ENCODE data around the gene DNAH10.
"Not testable (repeated sequence)": the region's sequence is repeated elsewhere in the genome, so short reads cannot be mapped to it uniquely, and the experiment has no call there.

The DNAH10 gene

DNA sequence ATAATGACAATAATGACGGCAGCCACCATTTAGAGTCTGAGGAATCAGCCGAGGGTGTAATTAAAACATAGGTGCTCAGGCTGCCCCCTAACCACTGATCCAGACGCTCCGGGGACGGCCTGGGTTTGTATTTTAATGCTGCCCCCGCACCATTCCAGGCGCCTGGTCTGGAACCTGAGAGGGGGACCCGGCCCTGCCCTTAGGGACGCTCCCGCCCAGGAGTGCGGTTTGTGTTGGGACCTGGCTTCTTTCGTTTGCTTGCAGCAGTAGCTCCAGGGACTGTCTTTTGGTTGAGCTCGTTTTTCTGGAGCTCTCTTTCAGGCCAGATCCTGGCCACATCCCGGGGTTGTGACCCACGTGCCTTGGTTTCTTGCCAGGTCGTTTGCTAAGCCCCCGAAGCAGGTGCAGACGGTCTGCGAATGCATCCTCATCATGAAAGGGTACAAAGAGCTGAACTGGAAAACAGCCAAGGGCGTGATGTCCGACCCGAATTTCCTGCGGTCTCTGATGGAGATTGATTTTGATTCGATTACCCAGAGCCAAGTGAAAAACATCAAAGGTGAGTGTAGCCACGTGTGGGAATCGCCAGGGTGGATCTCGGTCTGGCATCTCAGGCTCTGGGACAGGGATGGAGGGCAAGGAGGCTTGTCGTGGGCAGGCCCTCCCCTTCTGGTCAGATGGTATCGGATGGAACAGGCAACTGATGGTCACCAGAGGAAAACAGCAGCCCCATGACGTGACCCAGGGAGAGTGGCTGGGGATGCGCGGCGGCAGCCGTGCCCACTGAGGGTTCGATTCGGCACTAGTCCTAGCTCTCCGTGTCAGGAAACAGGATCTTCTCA lies 147.0 kb downstream of the DNAH10 start:
- no peak for DNase-seq (ENCODE audit: low read depth)

DNA sequence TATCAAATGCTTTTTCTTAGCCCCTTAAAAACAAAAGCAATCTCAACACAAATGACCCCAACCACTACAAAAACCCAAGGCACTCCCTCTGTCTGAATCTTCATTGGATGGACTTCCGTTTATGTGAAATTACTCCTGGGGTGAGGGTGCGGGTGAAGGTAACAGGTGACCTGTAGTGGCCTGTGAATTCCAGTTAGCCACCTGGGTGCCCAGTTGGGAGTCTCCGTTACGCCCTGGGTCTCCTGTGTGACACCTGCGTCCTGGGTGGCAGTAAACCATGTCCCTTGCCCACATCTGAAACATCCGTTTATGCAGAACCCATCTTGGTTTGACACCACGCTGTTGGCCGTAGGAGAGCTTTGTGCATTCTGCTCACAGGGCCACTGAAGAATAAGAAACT lies 148.0 kb downstream of the DNAH10 start:
- DNase-seq (ENCODE audit: low read depth): no peak

DNA sequence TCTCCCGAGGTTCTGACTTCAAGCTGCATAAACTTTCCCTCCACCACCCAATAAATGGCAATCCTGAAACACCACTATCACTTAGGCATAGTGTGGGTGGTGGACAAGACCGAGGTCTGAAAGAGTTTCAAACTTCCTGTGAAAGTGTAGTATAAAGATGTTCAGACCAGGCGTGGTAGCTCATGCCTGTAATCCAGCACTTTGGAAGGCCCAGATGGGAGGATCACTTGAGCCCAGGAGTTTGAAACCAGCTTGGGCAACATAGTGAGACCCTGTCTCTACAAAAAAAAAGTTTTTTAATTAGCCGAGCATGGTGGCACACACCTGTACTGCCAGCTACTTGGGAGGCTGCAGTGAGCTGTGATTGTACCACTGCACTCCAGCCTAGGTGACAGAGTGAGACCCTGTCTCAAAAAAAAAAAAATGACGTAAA lies 148.7 kb downstream of the DNAH10 start:
- DNase-seq (ENCODE audit: low read depth): peak; percentile 20

DNA sequence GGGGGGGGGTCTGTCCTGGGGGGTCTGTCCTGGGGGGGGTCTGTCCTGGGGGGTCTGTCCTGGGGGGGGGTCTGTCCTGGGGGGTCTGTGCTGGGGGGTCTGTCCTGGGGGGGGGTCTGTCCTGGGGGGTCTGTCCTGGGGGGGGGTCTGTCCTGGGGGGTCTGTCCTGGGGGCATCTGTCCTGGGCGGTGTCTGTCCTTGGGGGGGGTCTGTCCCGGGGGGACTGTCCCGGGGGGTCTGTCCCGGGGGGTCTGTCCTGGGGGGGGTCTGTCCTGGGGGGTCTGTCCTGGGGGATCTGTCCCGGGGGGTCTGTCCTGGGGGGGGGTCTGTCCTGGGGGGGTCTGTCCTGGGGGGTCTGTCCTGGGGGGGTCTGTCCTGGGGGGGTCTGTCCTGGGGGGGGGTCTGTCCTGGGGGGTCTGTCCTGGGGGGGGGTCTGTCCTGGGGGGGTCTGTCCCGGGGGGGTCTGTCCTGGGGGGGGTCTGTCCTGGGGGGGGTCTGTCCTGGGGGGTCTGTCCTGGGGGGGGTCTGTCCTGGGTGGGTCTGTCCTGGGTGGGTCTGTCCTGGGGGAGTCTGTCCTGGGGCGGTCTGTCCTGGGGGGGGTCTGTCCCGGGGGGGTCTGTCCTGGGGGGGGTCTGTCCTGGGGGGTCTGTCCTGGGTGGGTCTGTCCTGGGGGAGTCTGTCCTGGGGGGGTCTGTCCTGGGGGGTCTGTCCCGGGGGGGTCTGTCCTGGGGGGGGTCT lies 149.7 kb downstream of the DNAH10 start:
- DNase-seq (ENCODE audit: low read depth): not testable (repeated sequence)

DNA sequence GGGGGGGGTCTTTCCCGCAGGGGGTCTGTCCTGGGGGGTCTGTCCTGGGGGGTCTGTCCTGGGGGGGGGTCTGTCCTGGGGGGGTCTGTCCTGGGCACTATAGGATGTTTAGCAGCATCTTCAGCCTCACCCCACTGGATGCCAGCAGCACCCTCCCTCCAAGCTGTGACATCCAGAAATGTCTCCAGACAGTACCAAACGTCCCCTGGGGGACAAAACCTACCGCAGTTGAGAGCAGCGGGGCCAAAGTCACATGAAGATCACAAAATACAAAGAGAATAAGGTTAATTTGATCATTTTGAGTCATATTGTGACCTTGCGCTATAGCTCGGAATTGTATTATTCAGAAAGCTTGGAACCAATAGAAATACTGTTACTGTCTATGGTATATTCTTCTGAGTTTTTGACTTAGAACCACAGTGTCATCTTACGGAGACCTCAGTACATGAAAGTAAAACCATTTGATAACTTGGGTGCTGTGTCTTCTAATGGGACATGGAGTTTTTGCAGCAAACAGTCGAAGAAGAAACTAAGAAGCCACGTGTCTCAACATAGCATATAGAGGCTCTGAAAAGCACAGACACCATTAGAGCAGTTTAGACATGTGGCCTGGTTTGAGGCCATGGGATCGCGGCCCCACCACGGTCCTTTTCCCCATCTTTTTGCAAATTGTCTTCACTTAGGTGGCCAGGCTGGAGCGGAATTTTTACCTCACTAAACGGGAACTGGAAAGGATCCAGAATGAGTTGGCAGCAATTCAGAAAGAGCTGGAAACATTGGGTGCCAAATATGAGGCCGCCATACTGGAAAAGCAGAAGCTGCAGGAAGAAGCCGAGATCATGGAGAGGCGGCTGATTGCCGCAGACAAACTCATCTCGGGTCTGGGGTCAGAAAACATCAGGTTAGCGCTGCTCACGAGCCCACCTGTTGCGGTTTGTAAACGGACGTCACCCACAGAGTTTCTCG lies 150.6 kb downstream of the DNAH10 start:
- peak; percentile 15 for DNase-seq (ENCODE audit: low read depth)

DNA sequence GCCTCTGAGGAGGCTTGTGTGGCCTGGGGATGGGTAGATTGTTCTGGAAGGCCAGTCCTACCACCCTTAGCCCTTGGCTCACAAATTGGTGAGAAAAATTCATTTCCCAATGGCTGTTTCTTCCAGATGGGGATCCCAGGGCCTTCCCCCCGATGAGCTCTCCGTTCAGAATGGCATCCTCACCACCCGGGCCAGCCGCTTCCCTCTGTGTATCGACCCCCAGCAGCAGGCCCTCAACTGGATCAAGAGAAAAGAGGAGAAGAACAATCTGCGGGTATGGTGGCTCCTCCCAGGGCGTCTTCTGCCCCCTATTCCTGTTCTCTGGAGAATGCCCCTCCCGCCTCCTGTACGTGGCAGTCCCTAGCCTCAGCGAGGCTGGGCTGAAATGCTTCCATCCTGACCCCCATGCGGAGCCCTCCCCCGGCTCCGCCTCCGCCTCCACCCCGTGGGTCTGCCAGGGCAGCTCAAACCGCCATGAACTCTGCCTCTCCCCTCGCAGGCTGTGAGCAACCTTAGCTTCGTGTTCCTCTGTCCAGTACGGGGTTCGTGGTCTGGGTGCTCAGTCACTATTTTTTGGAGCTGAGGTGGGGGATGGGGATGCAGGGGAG lies 152.7 kb downstream of the DNAH10 start:
- no peak for DNase-seq (ENCODE audit: low read depth)

DNA sequence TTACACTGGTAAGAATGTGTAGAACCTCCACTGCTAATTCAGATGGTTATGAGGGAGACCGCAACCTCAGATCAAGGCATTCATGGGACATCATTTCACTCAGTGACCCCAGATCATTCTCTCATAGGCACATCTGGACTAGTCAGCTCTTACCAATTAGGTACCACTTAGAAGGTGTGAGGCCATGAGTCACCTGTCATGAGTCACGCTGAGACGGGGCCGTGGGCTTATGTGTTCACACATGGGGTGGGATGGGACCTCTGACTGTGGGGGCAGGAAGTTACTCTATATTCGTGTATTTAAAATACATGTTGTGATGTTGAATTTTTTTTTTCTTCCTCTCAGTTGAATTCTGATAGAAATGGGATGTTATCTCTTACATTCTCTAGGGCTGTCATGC lies 154.6 kb downstream of the DNAH10 start:
- DNase-seq (ENCODE audit: low read depth): peak; percentile 31

DNA sequence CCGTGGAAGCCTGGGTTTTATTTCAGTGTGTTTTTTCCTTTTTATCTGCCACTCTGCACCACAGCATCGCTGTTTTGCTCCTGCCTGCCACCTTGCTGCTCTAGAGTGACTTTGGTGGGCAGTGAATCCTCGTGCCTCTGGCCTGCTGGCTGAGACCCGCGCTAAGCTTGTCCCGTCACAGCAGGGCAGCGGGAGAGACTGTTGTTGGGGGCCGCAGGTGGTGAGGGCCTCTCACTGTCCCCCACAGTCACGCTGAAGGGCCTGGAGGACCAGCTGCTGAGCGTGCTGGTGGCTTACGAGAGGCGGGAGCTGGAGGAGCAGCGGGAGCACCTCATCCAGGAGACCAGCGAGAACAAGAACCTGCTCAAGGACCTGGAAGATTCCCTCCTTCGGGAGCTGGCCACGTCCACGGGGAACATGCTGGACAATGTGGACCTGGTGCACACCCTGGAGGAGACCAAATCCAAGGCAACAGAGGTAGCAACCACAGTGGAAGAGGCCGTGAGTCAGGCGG lies 155.3 kb downstream of the DNAH10 start:
- DNase-seq (ENCODE audit: low read depth): no peak

DNA sequence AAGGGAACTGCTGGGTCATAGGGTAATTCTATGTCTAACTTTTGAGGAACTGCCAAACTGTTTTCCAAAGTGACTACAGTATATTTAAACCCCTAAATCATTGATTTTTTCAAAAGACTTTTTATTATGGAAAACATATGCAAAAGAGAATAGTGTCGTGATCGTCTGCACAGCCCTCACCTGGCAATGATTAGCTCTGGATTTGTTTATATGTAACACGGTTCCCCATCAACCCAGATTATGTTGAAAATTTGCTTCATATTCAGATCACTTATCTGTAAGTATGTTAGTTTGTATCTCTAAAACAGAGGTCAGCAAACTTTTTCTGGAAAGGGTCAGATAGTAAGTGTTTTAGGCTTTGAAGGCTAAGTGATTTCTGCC lies 157.9 kb downstream of the DNAH10 start:
- no peak for DNase-seq (ENCODE audit: low read depth)

DNA sequence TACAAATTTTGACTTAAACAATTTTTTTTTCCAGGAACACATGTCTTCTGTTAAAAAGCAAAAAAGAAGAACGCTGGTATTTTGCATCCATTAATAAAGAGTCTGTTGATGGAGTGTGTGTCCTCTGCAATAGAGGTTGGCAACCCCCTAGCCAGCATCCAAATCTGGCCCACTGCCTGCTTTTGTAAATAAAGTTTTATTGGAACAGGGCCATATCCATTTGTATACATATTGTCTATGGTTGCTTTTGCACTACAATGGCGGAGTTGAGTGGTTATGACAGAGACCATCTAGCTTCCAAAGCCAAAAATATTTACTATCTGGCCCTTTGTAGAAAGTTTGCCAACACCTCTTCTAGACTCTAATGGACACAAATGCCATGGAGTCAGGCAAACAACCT lies 160.9 kb downstream of the DNAH10 start:
- no peak for DNase-seq (ENCODE audit: low read depth)

DNA sequence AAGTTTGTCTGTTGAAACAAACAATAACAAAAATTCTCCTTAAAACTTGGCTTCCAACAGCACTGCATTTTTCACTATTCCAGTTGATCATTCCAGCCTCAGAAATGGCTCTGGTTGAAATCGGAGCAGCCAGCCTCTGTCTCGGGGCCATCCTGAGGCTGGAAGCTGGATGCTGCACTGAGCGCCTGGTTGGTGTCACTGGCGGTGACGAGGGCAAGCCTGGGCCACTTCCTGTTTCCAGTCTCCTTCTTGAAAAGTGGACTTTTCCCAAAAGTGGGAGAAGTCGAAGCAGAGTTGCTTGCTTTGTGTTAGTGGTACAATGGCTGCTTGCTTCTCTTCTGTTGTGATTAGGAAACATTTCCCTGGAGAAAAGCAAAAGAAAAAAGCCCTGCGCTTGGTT lies 161.8 kb downstream of the DNAH10 start:
- no peak for DNase-seq (ENCODE audit: low read depth)

DNA sequence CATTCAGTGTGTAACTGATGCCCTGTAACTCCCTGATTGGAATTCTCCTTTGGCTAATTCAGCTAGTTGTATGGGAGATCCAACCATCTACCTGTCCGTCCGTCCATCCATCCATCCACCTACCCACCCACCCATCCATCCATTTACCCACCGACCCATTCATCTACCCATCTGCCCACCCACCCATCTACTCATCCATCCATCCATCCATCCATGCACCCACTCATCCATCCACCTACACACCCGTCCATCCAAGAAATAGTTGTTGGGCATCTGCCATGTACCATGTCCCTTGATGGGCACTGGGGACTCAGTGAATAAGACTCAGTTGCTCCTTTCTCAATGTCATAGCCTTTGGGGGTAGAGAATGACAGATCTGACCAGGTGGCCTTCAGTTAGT lies 162.4 kb downstream of the DNAH10 start:
- DNase-seq (ENCODE audit: low read depth): no peak

DNA sequence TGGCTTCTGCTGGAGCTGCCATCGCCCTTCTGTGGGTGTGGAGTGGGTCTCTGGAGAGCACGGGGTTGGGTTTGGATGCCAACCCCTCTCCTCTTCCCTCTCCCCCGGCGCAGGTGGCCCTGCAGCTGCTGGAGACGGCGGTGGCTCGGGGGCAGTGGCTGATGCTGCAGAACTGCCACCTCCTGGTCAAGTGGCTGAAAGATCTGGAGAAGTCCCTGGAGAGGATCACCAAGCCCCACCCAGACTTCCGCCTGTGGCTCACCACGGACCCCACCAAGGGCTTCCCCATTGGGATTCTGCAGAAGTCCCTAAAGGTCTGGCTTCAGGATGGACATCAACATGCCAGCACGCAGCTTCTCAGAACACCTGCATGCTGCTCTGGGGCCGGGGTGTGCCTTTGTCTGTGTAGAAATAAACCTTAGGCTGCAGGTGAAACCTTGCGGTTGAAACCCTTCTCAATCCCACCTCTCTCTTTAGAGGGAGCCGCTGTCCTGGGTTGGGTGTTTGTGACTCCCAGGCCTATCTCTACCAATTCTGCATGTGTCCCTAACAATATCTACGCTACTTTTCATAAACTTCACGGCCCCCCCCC lies 166.3 kb downstream of the DNAH10 start:
- DNase-seq (ENCODE audit: low read depth): no peak

DNA sequence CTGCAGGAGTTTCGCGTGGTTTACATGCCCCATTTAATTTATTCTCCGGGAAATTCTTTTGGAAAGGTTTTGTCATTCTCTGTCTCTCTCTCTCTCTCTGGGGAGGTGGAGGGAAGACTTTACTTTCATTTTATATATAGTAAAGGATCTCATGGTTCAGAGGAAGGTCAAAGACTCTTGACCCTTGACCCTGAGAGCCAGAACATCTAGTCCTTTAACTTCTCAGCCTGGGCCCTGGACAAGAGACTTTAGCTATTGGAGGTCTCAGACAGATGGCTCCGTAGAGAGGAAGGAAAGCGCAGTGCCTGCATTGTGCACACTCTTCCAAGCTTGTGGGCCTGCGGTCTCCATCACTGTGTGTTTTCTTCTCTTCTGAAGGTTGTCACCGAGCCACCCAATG lies 166.8 kb downstream of the DNAH10 start:
- no peak for DNase-seq (ENCODE audit: low read depth)

DNA sequence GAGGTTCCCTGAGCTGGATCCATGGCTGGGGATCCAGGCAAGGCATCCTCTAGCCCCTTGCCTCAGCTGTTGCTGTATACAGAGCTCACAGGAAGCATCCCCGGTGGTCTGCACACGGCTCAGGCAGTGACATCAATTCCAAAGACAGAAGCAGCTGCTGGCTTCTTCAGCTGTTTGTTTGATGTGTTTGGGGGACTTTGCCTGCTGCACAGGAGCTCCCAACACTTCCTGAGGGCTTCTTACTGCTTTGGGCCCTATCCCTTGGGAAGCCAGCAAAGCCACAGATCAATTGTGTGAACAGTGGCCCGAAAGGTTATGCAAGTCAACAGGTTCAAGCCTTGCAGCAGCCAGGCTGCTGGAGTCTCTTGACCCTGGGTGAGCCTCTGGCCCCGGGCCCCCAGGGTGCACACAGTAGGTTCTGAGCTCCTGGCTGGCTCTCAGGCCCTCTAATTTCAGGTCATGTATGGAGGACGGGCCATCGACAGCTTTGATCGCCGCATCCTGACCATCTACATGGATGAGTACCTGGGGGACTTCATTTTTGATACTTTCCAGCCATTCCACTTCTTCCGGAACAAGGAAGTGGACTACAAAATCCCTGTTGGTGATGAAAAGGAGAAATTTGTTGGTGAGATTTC lies 168.0 kb downstream of the DNAH10 start:
- DNase-seq (ENCODE audit: low read depth): no peak

DNA sequence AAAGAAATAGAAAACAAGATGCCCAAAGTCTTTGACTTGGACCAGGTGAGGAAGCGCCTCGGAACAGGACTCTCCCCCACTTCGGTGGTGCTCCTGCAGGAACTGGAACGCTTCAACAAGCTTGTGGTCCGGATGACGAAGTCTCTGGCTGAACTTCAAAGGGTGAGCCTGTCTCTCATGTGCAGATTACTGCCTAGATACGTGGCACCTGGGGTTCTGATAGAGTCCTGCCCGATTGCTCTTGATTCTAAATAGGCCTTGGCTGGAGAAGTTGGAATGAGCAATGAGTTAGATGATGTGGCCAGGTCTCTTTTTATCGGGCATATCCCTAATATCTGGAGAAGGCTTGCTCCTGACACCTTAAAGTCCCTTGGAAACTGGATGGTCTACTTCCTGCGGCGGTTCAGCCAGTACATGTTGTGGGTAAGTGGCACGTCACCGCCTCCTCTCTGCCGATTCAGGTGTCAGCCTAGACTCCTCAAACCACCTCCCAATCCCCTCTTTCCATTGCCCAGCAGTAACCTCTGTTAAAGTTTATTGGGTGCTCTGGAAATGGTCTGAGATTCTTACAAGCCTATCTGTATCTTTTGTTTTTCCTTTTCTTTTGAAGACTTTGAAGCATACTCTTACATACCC lies 169.7 kb downstream of the DNAH10 start:
- no peak for DNase-seq (ENCODE audit: low read depth)

DNA sequence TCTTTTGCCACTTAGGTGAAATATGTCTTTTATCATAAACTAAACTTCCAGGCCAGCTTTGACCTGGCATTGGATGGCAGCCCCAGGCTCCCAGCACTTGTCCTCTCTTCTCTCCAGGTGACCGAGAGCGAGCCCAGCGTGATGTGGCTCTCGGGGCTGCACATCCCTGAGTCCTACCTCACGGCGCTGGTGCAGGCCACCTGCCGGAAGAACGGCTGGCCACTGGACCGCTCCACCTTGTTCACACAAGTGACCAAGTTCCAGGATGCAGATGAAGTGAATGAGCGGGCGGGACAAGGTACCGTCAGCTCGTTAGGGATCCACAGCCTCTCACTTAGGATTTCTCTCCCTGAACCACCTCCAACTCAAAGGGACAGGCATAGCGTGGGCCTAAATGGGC lies 171.1 kb downstream of the DNAH10 start:
- DNase-seq (ENCODE audit: low read depth): no peak

DNA sequence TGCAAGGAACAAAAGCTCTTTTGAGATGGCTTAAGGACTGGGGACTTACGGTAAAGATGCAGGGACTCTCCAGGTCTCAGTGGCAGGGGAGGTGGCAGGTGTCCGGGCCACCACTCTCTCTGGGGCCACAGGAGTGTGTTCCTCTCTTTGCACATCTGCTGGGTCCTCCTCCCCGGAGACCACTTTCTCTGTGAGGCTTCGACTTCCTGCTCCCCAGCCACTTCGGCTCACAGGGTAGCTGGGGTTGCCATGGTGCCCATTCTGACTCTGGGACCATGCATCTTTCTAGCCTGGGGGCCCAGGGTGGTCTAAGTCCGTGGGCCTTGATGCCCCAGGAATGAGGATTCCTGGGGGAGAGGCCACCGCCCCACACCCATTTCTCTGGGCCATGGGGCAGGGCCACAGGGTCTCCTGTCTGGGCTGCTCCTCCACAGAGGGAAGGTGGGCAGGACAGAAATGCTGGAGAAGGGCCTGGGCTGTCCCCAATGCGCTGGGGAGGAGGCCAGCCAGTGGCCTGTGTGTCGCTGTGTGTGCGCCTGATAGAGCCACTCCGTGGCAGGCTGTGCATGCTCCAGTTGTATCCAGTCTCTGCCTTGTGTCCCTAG lies 172.0 kb downstream of the DNAH10 start:
- DNase-seq (ENCODE audit: low read depth): no peak

DNA sequence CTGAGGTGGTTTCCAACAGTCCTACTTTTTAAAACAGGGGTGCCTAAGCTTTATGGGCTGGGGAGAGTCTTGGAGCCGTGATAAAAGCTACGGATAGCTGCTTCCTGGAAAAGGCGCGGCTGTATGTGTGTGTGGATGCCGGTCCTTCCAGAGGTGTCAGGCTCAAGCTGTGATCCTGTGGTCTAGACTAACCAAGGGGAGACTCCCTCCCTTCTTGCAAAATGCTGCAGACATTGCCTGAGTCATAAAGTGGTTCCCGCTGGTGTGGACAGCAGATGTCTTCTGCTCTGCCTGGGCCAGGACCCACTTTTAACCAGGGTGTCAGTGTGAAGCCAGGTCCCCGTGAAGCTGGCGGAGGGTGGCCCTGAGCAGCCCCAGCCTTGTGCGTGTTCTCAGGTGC lies 172.7 kb downstream of the DNAH10 start:
- peak; percentile 62 for DNase-seq (ENCODE audit: low read depth)

DNA sequence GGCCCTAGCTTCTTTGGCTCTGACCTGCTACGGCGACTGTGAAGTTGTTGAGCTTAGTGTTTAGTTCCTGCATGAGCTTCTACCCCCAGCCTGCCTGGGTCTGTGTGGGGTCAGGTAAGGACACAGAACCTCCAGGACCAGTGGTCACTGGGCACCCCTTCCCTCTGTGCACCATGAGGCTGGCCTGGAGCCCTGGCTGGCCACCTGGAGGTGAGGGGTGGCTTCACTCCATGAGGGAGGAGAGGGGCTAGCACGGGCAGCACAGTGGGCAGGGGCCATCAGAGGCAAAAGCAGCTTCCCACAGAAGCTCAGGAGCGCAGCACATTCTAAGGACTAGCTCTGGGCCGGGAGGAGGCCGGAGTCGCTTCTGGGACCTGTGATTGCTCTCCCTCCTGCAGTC lies 173.9 kb downstream of the DNAH10 start:
- DNase-seq (ENCODE audit: low read depth): no peak
